ENCODE data around the gene MEG3. TPM values are rescaled to one million over a fixed set of nuclear protein-coding genes. Genes with fewer than 3 reads are reported as not detected.
A peak's percentile ranks its signal among the peaks of the same experiment; 100 is the strongest.

Gene MEG3
- total and polyA plus RNA-seq, 2 experiments from 2014 or later = not detected

GRCh38 chr14:100776681-100777365 lies 49.1 kb upstream of the MEG3 start:
- Histone ChIP-seq H3K36me3 (ENCODE audit: insufficient read depth) (no peaks in the 10 kb centered on the region), H3K4me2 (no peak overlapping the region), H3K4me3 (no peak overlapping the region), H3K9me2 (ENCODE audit: insufficient read depth) (no peaks in the 10 kb centered on the region), H3K79me2 (replicated peaks; ENCODE audit: insufficient read depth) (no peaks in the 10 kb centered on the region), H3K27ac (ENCODE audit: low read depth) (no peak overlapping the region), H3K4me1 (ENCODE audit: insufficient read depth) (no peaks in the 10 kb centered on the region), H3K27me3 (ENCODE audit: insufficient read depth) (no peaks in the 10 kb centered on the region), H4K20me1 (replicated peaks; ENCODE audit: insufficient read depth) (no peaks in the 10 kb centered on the region), H3F3A (replicated peaks; ENCODE audit: low read depth) (no peaks in the 10 kb centered on the region), H2AFZ (no peak overlapping the region)
- H3K36me3 Mint-ChIP-seq (ENCODE audit: low read depth) = no peaks in the 10 kb centered on the region
- H3K4me3 Mint-ChIP-seq = no peak overlapping the region
- TF ChIP-seq CREB1 (CRISPR knock-in tag; IDR thresholded peaks at IDR 0.05; ENCODE audit: low read depth) (no peak), REST (IDR thresholded peaks at IDR 0.05; ENCODE audit: unreplicated experiment) (no peak), ETS1 (IDR thresholded peaks at IDR 0.05) (no peak), EZH2 (IDR thresholded peaks at IDR 0.05; ENCODE audit: low read depth, unreplicated experiment) (no peak), ZNF114 (CRISPR knock-in tag; IDR thresholded peaks at IDR 0.05) (no peak), NANOG (IDR thresholded peaks at IDR 0.05; ENCODE audit: borderline replicate concordance) (no peak), POLR2AphosphoS5 (IDR thresholded peaks at IDR 0.05; ENCODE audit: low read depth) (no peak), ZNF462 (CRISPR knock-in tag; IDR thresholded peaks at IDR 0.05) (no peak), STAT1 (IDR thresholded peaks at IDR 0.05; ENCODE audit: unreplicated experiment) (no peak), CTCF (conservative IDR thresholded peaks at IDR 0.05; ENCODE audit: low read depth in 2 of 2) (no peak)
- ATAC-seq = no peak
- DNase-seq (ENCODE audit: low spot score) = no peak
- peaks cover 11% of the 10 kb centered on the region for H3K27me3 Mint-ChIP-seq (ENCODE audit: insufficient read depth, low read depth, poor library complexity)
- H3K27ac Mint-ChIP-seq = peak overlapping the region; percentile 83; the same call in 1 of the 2 replicates
- no peaks in the 10 kb centered on the region for H3K4me1 Mint-ChIP-seq
- peaks cover 2% of the 10 kb centered on the region; the same call in 1 of the 3 replicates for H3K9me3 Mint-ChIP-seq

All from GM23338 (cell line).